HepG2 (cell line): ENCODE data around the gene C16orf87. TPM values are rescaled to one million over a fixed set of nuclear protein-coding genes. Genes with fewer than 3 reads are reported as not detected.

Source experiments
- ASH2L ChIP-seq: fragments of 300-600, 200-600 bp; sonication (generic); IDR thresholded peaks from 2 replicates; pipeline ENCODE4 v1.7.0; 2017; ENCODE audit warnings: low read depth, mild to moderate bottlenecking, moderate library complexity, mixed read lengths, low read length; ENCODE audit not compliant: insufficient read length
- CBX5 ChIP-seq: sonication (generic); formaldehyde crosslinking; IDR thresholded peaks from 2 replicates; pipeline ENCODE4 v1.4.0; 2020; ENCODE audit warnings: missing genetic modification reagents, borderline replicate concordance
- CREB1 ChIP-seq, 2 experiments: fragments of 450-650 bp in 1 of 2; IDR thresholded peaks; 2 replicates each; pipeline ENCODE4 v1.6.1; 2016 to 2017; ENCODE audit warnings: control low read depth in 1 of 2, mild to moderate bottlenecking in 1 of 2, missing compliant biosample characterization in 1 of 2, missing genetic modification characterization in 1 of 2
- FOXA3 ChIP-seq: IDR thresholded peaks from 2 replicates; pipeline ENCODE4 v1.6.1; 2016; ENCODE audit warnings: missing genetic modification reagents, missing compliant biosample characterization
- FOXC1 ChIP-seq: sonication (generic); formaldehyde crosslinking; IDR thresholded peaks from 2 replicates; pipeline ENCODE4 v1.8.0; 2022; ENCODE audit warnings: mild to moderate bottlenecking, missing genetic modification reagents, borderline replicate concordance
- HMG20A ChIP-seq: IDR thresholded peaks from 2 replicates; pipeline ENCODE4 v1.6.1; 2016; ENCODE audit warnings: borderline replicate concordance
- LBX2 ChIP-seq: sonication (generic); formaldehyde crosslinking; IDR thresholded peaks from 2 replicates; pipeline ENCODE4 v1.5.0; 2020; ENCODE audit warnings: missing genetic modification reagents, mild to moderate bottlenecking, borderline replicate concordance
- MYC ChIP-seq: sonication (generic); formaldehyde crosslinking; IDR thresholded peaks from 2 replicates; pipeline ENCODE4 v1.9.0; 2021; ENCODE audit warnings: missing genetic modification reagents, borderline replicate concordance
- NFE2 ChIP-seq: sonication (generic); formaldehyde crosslinking; IDR thresholded peaks from 2 replicates; pipeline ENCODE4 v1.4.0; 2020; ENCODE audit warnings: missing genetic modification reagents
- NKX3-1 ChIP-seq: sonication (generic); formaldehyde crosslinking; IDR thresholded peaks from 2 replicates; pipeline ENCODE4 v1.5.0; 2020; ENCODE audit warnings: missing genetic modification reagents
- RBFOX2 ChIP-seq: fragments of 200-400 bp; formaldehyde crosslinking; IDR thresholded peaks from 2 replicates; pipeline ENCODE4 v1.6.1; 2017; ENCODE audit warnings: low read depth, mild to moderate bottlenecking, low read length
- U2AF2 ChIP-seq: fragments of 200-400 bp; formaldehyde crosslinking; IDR thresholded peaks from 2 replicates; pipeline ENCODE4 v1.6.1; 2017; ENCODE audit warnings: low read depth, mild to moderate bottlenecking, low read length
- ZKSCAN5 ChIP-seq: sonication (generic); formaldehyde crosslinking; IDR thresholded peaks from 2 replicates; pipeline ENCODE4 v1.5.1; 2020; ENCODE audit warnings: mild to moderate bottlenecking, missing genetic modification reagents
- ZNF12 ChIP-seq: sonication (generic); formaldehyde crosslinking; IDR thresholded peaks from 2 replicates; pipeline ENCODE4 v1.5.0; 2020; ENCODE audit warnings: missing genetic modification reagents
- ZNF136 ChIP-seq: sonication (generic); formaldehyde crosslinking; IDR thresholded peaks from 2 replicates; pipeline ENCODE4 v1.8.1; 2022; ENCODE audit warnings: low read depth, mild to moderate bottlenecking, moderate library complexity, missing genetic modification reagents
- ZNF333 ChIP-seq: sonication (generic); formaldehyde crosslinking; IDR thresholded peaks from 2 replicates; pipeline ENCODE4 v1.4.0; 2020; ENCODE audit warnings: mild to moderate bottlenecking, missing genetic modification reagents, borderline replicate concordance
- ZNF558 ChIP-seq: sonication (generic); formaldehyde crosslinking; IDR thresholded peaks from 2 replicates; pipeline ENCODE4 v1.9.0; 2022; ENCODE audit warnings: mild to moderate bottlenecking, missing genetic modification reagents, borderline replicate concordance
- ZNF670 ChIP-seq: sonication (generic); formaldehyde crosslinking; IDR thresholded peaks from 2 replicates; pipeline ENCODE4 v1.8.0; 2022; ENCODE audit warnings: mild to moderate bottlenecking, missing genetic modification reagents, borderline replicate concordance
- ZNF784 ChIP-seq: sonication (generic); formaldehyde crosslinking; IDR thresholded peaks from 2 replicates; pipeline ENCODE4 v1.5.1; 2020; ENCODE audit warnings: missing genetic modification reagents, mild to moderate bottlenecking, borderline replicate concordance
- ZNF839 ChIP-seq: sonication (generic); formaldehyde crosslinking; IDR thresholded peaks from 2 replicates; pipeline ENCODE4 v1.4.0; 2020; ENCODE audit warnings: missing genetic modification reagents, mild to moderate bottlenecking, borderline replicate concordance
- polyA plus RNA-seq, 8 experiments: library from polyadenylated mRNA; depleted of rRNA in 3 of 8; stranded (reverse) in 7 of 8; unstranded in 1 of 8; fragments of >200 nt; fragmentation: Illumina TruSeq in 4 of 8; extraction: Trizol in 4 of 8; gene quantifications; 2 replicates each; pipeline versions ENCODE4 v1.2.1 to v1.2.3, GENCODE V29; 2011 to 2016; ENCODE audit warnings: low read depth in 4 of 8, missing spikeins in 1 of 8, mixed read lengths in 1 of 8; ENCODE audit not compliant: insufficient read depth in 1 of 8
- total RNA-seq, 5 experiments: library from RNA; depleted of rRNA; stranded (reverse); fragments of >200 nt; fragmentation: Illumina TruSeq; extraction: Trizol; gene quantifications; 2 replicates each; pipeline ENCODE4 v1.2.3, GENCODE V29; 2016; ENCODE audit warnings: low read depth in 1 of 5
- TF ChIP-seq, protein P1 (sequence below): sonication (generic); formaldehyde crosslinking; IDR thresholded peaks from 2 replicates; pipeline ENCODE4 v1.4.0; 2020; ENCODE audit warnings: missing genetic modification reagents, borderline replicate concordance
- TF ChIP-seq, protein P2 (sequence below): sonication (generic); formaldehyde crosslinking; IDR thresholded peaks from 2 replicates; pipeline ENCODE4 v1.4.0; 2020; ENCODE audit warnings: missing genetic modification reagents, mild to moderate bottlenecking, borderline replicate concordance

Gene C16orf87
- total and polyA plus RNA-seq, 2 of the 13 experiments (the other 11 are each of a cell fraction or from before 2014, with no cell fraction given), result 8.6 to 19.5 TPM

GRCh38 chr16:46839986-46840443, 9.0 kb upstream of the C16orf87 start (continued):
- TF ChIP-seq RBFOX2 (no peak), HMG20A (0 out of 2 replicates have a peak, but pooled peaks have one; percentile 5), NKX3-1 (CRISPR knock-in tag) (no peak), ZNF670 (CRISPR knock-in tag) (no peak), FOXA3 (CRISPR knock-in tag) (peak; percentile 51; the same call in 1 of the 2 replicates), FOXC1 (CRISPR knock-in tag) (no peak), ZNF784 (CRISPR knock-in tag) (no peak), ZKSCAN5 (CRISPR knock-in tag) (no peak), CREB1 (IDR thresholded peaks at IDR 0.05) (no peak), CREB1 (CRISPR knock-in tag; IDR thresholded peaks at IDR 0.05) (peak; percentile 47; the same call in 1 of the 2 replicates), CBX5 (CRISPR knock-in tag) (no peak), ZNF558 (CRISPR knock-in tag) (no peak), ZNF839 (CRISPR knock-in tag) (no peak), MYC (CRISPR knock-in tag) (no peak), ASH2L (peak; percentile 51), NFE2 (CRISPR knock-in tag) (no peak), LBX2 (no peak), ZNF333 (CRISPR knock-in tag) (no peak), ZNF136 (CRISPR knock-in tag) (no peak), ZNF12 (CRISPR knock-in tag) (no peak; the same call in 1 of the 2 replicates), U2AF2 (no peak)
- TF ChIP-seq, protein P1, sequence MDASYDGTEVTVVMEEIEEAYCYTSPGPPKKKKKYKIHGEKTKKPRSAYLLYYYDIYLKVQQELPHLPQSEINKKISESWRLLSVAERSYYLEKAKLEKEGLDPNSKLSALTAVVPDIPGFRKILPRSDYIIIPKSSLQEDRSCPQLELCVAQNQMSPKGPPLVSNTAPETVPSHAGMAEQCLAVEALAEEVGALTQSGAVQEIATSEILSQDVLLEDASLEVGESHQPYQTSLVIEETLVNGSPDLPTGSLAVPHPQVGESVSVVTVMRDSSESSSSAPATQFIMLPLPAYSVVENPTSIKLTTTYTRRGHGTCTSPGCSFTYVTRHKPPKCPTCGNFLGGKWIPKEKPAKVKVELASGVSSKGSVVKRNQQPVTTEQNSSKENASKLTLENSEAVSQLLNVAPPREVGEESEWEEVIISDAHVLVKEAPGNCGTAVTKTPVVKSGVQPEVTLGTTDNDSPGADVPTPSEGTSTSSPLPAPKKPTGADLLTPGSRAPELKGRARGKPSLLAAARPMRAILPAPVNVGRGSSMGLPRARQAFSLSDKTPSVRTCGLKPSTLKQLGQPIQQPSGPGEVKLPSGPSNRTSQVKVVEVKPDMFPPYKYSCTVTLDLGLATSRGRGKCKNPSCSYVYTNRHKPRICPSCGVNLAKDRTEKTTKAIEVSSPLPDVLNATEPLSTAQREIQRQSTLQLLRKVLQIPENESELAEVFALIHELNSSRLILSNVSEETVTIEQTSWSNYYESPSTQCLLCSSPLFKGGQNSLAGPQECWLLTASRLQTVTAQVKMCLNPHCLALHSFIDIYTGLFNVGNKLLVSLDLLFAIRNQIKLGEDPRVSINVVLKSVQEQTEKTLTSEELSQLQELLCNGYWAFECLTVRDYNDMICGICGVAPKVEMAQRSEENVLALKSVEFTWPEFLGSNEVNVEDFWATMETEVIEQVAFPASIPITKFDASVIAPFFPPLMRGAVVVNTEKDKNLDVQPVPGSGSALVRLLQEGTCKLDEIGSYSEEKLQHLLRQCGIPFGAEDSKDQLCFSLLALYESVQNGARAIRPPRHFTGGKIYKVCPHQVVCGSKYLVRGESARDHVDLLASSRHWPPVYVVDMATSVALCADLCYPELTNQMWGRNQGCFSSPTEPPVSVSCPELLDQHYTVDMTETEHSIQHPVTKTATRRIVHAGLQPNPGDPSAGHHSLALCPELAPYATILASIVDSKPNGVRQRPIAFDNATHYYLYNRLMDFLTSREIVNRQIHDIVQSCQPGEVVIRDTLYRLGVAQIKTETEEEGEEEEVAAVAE (CRISPR knock-in tag), result no peak
- TF ChIP-seq, protein P2, sequence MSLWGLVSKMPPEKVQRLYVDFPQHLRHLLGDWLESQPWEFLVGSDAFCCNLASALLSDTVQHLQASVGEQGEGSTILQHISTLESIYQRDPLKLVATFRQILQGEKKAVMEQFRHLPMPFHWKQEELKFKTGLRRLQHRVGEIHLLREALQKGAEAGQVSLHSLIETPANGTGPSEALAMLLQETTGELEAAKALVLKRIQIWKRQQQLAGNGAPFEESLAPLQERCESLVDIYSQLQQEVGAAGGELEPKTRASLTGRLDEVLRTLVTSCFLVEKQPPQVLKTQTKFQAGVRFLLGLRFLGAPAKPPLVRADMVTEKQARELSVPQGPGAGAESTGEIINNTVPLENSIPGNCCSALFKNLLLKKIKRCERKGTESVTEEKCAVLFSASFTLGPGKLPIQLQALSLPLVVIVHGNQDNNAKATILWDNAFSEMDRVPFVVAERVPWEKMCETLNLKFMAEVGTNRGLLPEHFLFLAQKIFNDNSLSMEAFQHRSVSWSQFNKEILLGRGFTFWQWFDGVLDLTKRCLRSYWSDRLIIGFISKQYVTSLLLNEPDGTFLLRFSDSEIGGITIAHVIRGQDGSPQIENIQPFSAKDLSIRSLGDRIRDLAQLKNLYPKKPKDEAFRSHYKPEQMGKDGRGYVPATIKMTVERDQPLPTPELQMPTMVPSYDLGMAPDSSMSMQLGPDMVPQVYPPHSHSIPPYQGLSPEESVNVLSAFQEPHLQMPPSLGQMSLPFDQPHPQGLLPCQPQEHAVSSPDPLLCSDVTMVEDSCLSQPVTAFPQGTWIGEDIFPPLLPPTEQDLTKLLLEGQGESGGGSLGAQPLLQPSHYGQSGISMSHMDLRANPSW (CRISPR knock-in tag), result 0 out of 2 replicates have a peak, but pooled peaks have one; percentile 22
